ENCODE data around the gene INPP5D. TPM values are rescaled to one million over a fixed set of nuclear protein-coding genes. Genes with fewer than 3 reads are reported as not detected.

Gene INPP5D
- total and polyA plus RNA-seq, 2 of the 13 experiments (the other 11 are each of a cell fraction or from before 2014, with no cell fraction given): 16.7 to 18.0 TPM

DNA sequence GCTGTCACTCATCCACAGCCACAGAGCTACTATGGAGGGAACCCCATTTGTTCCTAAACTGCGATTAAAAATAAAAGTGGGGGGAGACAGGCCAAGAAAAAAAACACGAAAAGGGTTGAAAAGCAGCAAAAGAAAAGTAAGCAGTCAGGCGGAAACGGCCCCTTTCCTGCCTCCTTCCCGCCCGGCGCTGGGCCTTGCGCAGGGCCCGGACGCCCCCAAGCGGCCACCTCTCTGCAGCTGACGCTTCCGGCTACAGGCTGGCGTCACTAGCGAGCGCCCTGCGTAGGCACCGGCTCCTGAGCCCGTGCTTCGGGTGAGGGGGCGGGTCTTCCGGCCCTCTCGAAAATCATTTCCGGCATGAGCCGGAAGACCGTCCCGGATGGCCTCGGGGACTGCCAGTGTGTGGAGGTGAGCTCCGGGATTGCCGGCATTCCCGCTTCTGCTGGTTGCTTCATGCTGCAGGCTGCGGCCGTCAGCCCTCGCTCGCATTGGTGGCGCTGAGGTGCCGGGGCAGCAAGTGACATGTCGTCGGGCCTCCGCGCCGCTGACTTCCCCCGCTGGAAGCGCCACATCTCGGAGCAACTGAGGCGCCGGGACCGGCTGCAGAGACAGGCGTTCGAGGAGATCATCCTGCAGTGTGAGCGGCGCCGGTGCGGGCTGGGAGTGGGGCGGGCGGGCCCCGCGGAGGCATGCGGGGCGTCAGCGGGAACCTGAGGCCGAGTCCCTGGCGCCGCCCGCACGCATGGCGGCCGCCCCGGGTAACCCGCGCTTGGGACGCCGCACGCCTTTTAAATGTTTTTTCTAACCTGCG is 191.4 kb downstream of the INPP5D start, which contains the start of gene ATG16L1 (continued):
- peak; percentile 87 for TF ChIP-seq E2F5 (CRISPR knock-in tag; conservative IDR thresholded peaks at IDR 0.05)
- TF ChIP-seq, protein P1, sequence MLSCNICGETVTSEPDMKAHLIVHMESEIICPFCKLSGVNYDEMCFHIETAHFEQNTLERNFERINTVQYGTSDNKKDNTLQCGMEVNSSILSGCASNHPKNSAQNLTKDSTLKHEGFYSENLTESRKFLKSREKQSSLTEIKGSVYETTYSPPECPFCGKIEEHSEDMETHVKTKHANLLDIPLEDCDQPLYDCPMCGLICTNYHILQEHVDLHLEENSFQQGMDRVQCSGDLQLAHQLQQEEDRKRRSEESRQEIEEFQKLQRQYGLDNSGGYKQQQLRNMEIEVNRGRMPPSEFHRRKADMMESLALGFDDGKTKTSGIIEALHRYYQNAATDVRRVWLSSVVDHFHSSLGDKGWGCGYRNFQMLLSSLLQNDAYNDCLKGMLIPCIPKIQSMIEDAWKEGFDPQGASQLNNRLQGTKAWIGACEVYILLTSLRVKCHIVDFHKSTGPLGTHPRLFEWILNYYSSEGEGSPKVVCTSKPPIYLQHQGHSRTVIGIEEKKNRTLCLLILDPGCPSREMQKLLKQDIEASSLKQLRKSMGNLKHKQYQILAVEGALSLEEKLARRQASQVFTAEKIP (CRISPR knock-in tag; IDR thresholded peaks at IDR 0.05; ENCODE audit: borderline replicate concordance): no peak
- TF ChIP-seq ZBTB4 (CRISPR knock-in tag; IDR thresholded peaks at IDR 0.05; ENCODE audit: borderline replicate concordance): peak; percentile 85
- TF ChIP-seq ZNF354B (CRISPR knock-in tag; IDR thresholded peaks at IDR 0.05): no peak
- no peak for TF ChIP-seq ZEB1 (IDR thresholded peaks at IDR 0.05; ENCODE audit: insufficient replicate concordance, low read depth)
- TF ChIP-seq, protein P2, sequence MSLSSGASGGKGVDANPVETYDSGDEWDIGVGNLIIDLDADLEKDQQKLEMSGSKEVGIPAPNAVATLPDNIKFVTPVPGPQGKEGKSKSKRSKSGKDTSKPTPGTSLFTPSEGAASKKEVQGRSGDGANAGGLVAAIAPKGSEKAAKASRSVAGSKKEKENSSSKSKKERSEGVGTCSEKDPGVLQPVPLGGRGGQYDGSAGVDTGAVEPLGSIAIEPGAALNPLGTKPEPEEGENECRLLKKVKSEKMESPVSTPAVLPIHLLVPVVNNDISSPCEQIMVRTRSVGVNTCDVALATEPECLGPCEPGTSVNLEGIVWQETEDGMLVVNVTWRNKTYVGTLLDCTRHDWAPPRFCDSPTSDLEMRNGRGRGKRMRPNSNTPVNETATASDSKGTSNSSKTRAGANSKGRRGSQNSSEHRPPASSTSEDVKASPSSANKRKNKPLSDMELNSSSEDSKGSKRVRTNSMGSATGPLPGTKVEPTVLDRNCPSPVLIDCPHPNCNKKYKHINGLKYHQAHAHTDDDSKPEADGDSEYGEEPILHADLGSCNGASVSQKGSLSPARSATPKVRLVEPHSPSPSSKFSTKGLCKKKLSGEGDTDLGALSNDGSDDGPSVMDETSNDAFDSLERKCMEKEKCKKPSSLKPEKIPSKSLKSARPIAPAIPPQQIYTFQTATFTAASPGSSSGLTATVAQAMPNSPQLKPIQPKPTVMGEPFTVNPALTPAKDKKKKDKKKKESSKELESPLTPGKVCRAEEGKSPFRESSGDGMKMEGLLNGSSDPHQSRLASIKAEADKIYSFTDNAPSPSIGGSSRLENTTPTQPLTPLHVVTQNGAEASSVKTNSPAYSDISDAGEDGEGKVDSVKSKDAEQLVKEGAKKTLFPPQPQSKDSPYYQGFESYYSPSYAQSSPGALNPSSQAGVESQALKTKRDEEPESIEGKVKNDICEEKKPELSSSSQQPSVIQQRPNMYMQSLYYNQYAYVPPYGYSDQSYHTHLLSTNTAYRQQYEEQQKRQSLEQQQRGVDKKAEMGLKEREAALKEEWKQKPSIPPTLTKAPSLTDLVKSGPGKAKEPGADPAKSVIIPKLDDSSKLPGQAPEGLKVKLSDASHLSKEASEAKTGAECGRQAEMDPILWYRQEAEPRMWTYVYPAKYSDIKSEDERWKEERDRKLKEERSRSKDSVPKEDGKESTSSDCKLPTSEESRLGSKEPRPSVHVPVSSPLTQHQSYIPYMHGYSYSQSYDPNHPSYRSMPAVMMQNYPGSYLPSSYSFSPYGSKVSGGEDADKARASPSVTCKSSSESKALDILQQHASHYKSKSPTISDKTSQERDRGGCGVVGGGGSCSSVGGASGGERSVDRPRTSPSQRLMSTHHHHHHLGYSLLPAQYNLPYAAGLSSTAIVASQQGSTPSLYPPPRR (CRISPR knock-in tag; IDR thresholded peaks at IDR 0.05; ENCODE audit: borderline replicate concordance): peak; percentile 74
- TF ChIP-seq ZNF367 (CRISPR knock-in tag; IDR thresholded peaks at IDR 0.05; ENCODE audit: borderline replicate concordance): no peak
- peak; percentile 96 for TF ChIP-seq ZBTB42 (CRISPR knock-in tag; IDR thresholded peaks at IDR 0.05)
- peak; percentile 76; the same call in 1 of the 2 replicates for TF ChIP-seq REL (CRISPR knock-in tag; conservative IDR thresholded peaks at IDR 0.05)
